ENCODE measurements around the gene TRA2B.

The TRA2B gene

DNA sequence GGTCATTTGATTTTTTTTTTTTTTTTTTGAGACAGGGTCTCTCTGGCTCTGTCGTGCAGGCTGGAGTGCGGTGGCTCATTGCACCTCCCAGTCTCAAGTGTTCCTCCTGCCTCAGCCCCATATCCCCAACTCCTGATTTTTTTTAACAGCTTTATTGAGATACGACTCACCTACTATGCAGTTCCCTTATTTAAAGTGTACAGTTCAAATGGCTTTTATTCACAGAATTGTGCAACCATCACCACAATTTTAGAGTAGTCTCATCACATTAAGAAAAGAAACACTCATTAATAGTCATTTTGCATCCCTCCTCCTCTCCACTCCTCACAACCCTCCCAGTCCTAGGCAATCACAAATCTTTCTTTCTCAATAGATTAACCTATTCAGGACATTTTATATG, 1.9 kb upstream of the TRA2B start:
- Histone ChIP-seq H3K27ac (no peak overlapping the region), H3K9ac (no peak overlapping the region), H3K4me3 (no peak overlapping the region), H3K36me3 (no peaks in the 10 kb centered on the region; the same call in 1 of the 2 replicates), H3K27me3 (no peaks in the 10 kb centered on the region), H3K4me1 (peaks cover 26% of the 10 kb centered on the region), H3K9me3 (no peaks in the 10 kb centered on the region), H3K4me2 (no peak overlapping the region), H4K20me1 (peaks cover 25% of the 10 kb centered on the region)
- no peak for TF ChIP-seq Cebpa-rat (IDR thresholded peaks at IDR 0.05)

DNA sequence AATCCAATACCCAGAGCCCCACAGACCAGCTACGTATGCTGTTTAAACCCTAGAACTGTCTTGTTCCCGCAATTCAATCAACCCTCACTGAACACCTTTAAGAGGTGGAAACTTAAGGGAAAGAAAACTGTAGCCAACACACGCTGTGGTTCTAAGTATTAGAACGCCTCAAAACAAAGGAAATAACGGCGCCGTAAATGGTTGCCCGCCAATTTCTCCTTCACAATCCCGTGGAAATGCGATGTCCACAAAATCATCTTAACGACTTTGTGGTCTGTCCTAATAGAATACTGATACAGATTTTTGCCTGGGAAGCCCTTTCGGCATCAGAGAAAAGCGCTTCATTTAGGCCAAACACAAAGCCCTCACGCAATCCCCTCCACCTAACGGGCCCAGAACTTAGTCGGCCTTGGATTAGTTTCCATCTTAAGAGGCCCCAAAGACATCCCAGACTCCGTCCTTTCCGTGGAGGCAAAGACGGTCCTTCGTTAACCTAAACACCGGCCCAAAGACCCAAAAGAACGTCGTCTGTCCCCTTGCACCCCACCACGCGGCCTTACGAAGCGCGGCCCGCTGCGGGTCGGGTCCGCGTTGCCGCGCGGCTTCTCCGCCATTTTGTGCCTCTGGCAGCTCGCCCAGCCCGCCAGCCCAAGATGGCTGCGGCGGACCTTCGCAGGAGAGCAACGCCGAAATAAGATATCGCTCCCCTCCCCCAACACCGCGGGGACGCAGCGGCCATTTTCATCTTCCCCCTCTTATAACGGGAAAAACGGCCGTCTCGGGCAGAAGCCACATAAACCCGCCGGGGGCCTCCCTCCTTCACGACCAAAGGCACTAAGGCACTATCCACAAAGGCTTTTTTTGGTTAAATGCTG, 763 bp downstream of the TRA2B start:
- no peaks in the 10 kb centered on the region for H3K9me3 ChIP-seq
- H3K4me1 ChIP-seq, result peaks cover 30% of the 10 kb centered on the region
- peak overlapping the region; percentile 100 for H3K9ac ChIP-seq
- peak overlapping the region; percentile 88 for H3K4me2 ChIP-seq
- H3K4me3 ChIP-seq, result peak overlapping the region; percentile 99
- TF ChIP-seq Cebpa-rat (IDR thresholded peaks at IDR 0.05), result no peak
- peaks cover 51% of the 10 kb centered on the region for H4K20me1 ChIP-seq
- peak overlapping the region; percentile 100 for H3K27ac ChIP-seq
- H3K36me3 ChIP-seq, result no peaks in the 10 kb centered on the region; the same call in 1 of the 2 replicates
- no peaks in the 10 kb centered on the region for H3K27me3 ChIP-seq

DNA sequence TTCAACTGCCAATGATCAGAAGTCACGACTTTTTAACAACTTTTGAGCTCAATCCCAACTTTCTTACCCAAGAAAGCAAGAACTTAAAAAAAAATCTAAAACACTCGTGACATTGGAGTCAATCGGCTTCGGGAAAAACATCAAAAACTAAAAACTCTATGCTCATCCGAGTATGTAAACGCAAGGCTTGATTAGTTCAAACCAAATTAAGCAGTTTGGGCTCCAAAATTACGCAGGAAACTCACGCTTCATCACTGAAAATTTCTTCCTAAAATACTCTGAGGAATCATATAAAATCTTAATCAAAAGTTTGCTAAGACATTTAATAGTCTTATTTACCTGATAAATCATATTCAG, 1.6 kb downstream of the TRA2B start:
- Histone ChIP-seq H3K4me3 (peak overlapping the region; percentile 99), H3K9ac (peak overlapping the region; percentile 100), H3K4me2 (peak overlapping the region; percentile 88), H3K9me3 (no peaks in the 10 kb centered on the region), H3K27ac (peak overlapping the region; percentile 100), H4K20me1 (peaks cover 59% of the 10 kb centered on the region), H3K4me1 (peaks cover 38% of the 10 kb centered on the region), H3K36me3 (peaks cover 3% of the 10 kb centered on the region), H3K27me3 (no peaks in the 10 kb centered on the region)
- TF ChIP-seq Cebpa-rat (IDR thresholded peaks at IDR 0.05), result no peak

DNA sequence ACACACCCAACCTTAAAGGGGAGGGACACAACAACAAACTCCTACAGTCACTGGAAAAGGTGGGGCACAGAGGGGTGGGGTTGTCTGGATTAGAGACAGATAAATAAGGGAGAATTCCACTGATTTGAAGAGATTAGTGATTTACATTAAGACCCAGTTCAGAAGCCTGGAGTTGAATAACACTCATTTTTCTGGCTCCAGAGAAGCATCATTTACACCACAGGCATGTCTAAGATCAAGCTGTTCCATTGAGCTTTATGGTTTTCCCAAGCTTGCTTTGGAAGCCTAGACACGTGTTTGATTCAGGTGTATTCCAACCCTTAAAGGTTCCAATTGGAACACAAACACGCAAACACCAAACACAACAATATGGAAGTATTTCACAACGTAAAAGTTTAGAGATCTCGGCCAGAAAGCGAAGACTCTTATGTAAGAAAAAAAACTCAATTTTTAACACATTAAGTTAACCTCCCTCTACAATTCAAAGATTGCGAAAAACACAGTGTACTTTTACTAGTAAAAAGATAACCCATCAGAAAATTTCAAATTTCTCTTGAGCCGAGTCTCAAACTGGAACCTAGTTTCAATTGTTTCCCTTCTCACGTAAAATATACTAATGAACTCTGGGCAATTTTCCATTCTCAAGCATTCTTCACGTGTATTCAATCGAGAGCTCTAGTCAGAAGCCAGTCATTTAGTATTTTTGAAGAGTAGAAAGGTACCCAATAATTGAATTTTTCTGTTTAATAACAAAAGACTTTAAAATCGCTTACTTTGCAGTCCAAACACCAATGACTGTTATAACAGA, 2.1 kb downstream of the TRA2B start:
- peak overlapping the region; percentile 100 for H3K9ac ChIP-seq
- TF ChIP-seq Cebpa-rat (IDR thresholded peaks at IDR 0.05), result no peak
- H4K20me1 ChIP-seq, result peaks cover 65% of the 10 kb centered on the region
- H3K27me3 ChIP-seq, result no peaks in the 10 kb centered on the region
- H3K4me2 ChIP-seq, result peak overlapping the region; percentile 88
- H3K9me3 ChIP-seq, result no peaks in the 10 kb centered on the region
- peak overlapping the region; percentile 99 for H3K4me3 ChIP-seq
- H3K4me1 ChIP-seq, result peaks cover 44% of the 10 kb centered on the region
- peaks cover 9% of the 10 kb centered on the region for H3K36me3 ChIP-seq
- peak overlapping the region; percentile 100 for H3K27ac ChIP-seq

GRCh38 chr3:185934767-185935464, 2.9 kb downstream of the TRA2B start:
- peak overlapping the region; percentile 99 for H3K4me3 ChIP-seq
- no peaks in the 10 kb centered on the region for H3K9me3 ChIP-seq
- H3K4me1 ChIP-seq, result peaks cover 51% of the 10 kb centered on the region
- H3K27me3 ChIP-seq, result no peaks in the 10 kb centered on the region
- TF ChIP-seq Cebpa-rat (IDR thresholded peaks at IDR 0.05), result no peak; the same call in 1 of the 2 replicates
- peak overlapping the region; percentile 100 for H3K9ac ChIP-seq
- H3K36me3 ChIP-seq, result peaks cover 16% of the 10 kb centered on the region
- peak overlapping the region; percentile 100; the same call in 1 of the 2 replicates for H3K27ac ChIP-seq
- peak overlapping the region; percentile 88 for H3K4me2 ChIP-seq
- H4K20me1 ChIP-seq, result peaks cover 73% of the 10 kb centered on the region

GRCh38 chr3:185934174-185934557, 3.6 kb downstream of the TRA2B start:
- Histone ChIP-seq H4K20me1 (peaks cover 80% of the 10 kb centered on the region), H3K4me1 (peaks cover 59% of the 10 kb centered on the region), H3K27ac (no peak overlapping the region), H3K4me2 (peak overlapping the region; percentile 88), H3K27me3 (no peaks in the 10 kb centered on the region), H3K4me3 (peak overlapping the region; percentile 99), H3K9me3 (no peaks in the 10 kb centered on the region), H3K36me3 (peaks cover 24% of the 10 kb centered on the region), H3K9ac (peak overlapping the region; percentile 100)
- no peak for TF ChIP-seq Cebpa-rat (IDR thresholded peaks at IDR 0.05)

DNA sequence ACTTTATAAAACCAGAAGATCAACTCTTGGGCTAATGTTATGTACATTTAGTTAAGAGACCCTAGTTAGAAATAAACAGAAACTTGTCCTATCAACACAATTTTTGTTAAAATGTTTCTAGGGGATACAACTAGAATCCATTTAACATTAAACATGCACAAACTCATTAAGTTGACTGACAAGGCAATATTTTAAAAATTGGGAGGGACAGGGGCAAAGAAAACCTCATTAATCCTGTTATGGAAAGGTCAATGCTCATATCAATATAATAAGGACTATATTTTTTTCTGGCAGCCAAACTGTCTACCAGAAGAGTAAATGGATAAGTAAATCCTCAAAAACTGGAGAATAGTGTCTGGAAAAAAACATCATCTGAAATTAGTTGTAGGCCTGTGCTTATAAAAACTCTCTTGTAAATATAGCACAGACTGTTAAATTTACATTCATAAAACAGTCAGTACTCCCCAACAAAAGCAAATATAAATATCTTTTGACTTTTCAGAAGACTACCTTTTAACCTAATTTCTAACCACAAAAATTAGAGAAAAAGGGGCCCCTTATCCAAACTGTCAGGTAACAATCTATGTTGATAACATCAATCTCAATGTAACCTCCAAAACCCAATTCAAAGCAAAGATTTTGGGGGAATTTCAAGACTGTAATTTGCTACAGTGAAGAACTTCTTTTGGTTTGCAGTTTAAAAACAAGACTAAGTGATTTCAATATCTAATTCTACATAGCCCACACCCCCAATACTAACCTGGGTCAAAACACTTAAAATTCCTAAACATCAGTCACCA, 4.2 kb downstream of the TRA2B start:
- Histone ChIP-seq H3K4me3 (peak overlapping the region; percentile 99), H3K27me3 (no peaks in the 10 kb centered on the region), H4K20me1 (peaks cover 86% of the 10 kb centered on the region), H3K36me3 (peaks cover 30% of the 10 kb centered on the region), H3K4me1 (peaks cover 65% of the 10 kb centered on the region), H3K4me2 (peak overlapping the region; percentile 88), H3K9ac (peak overlapping the region; percentile 100), H3K27ac (no peak overlapping the region), H3K9me3 (no peaks in the 10 kb centered on the region)
- TF ChIP-seq Cebpa-rat (IDR thresholded peaks at IDR 0.05), result no peak

- Histone ChIP-seq H3K36me3 (peaks cover 45% of the 10 kb centered on the region), H3K4me1 (peaks cover 75% of the 10 kb centered on the region)
Observed at GRCh38 chr3:185931777-185932612, 5.8 kb downstream of the TRA2B start.

More at GRCh38 chr3:185931777-185932612, 5.8 kb downstream of the TRA2B start:
- H3K4me3 ChIP-seq, result peak overlapping the region; percentile 99; the same call in 1 of the 2 replicates
- no peak overlapping the region for H3K27ac ChIP-seq
- no peak for TF ChIP-seq Cebpa-rat (IDR thresholded peaks at IDR 0.05)
- no peaks in the 10 kb centered on the region for H3K27me3 ChIP-seq
- peak overlapping the region; percentile 88 for H3K4me2 ChIP-seq
- peaks cover 100% of the 10 kb centered on the region for H4K20me1 ChIP-seq
- peak overlapping the region; percentile 100 for H3K9ac ChIP-seq
- no peaks in the 10 kb centered on the region for H3K9me3 ChIP-seq
